CD4-positive, alpha-beta T cell treated with Interleukin-6 for 4 hours (primary cell): Measurements from ENCODE around the gene KLHDC7A.
"Not testable (repeated sequence)": the region's sequence is repeated elsewhere in the genome, so short reads cannot be mapped to it uniquely, and the experiment has no call there.

Source experiments
- DNase-seq: peaks from one replicate; pipeline ENCODE4 v3.0.0-alpha.2; 2020; ENCODE audit warnings: mixed read lengths

KLHDC7A gene

GRCh38 chr1:18480315-18481189, at the start of gene KLHDC7A:
Gene KLHDC7A, plus strand, starts transcription at chr1:18480930. Its CDS starts 52 bp downstream, at chr1:18480982.
- DNase-seq: no peak

DNA sequence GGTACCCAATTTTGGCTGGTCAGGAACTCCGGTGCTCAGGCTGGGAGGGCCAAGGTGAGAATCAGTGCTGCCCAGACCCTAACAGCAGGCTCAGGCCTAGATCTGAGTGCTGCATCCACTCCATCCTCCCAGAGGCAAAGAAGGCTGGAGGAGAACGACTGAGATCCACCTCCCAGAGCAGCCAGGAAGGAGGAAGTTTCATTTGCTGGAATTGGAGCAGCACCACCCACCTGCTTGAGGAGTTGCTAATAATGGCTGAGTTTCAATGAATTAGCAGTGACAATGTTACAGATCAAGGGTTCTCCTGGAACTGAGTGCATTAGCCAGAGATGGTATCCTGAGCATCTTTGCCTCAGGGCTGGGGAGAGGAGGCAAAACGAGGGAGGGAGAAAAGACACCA, 46.7 kb upstream of the KLHDC7A start:
- DNase-seq: no peak

DNA sequence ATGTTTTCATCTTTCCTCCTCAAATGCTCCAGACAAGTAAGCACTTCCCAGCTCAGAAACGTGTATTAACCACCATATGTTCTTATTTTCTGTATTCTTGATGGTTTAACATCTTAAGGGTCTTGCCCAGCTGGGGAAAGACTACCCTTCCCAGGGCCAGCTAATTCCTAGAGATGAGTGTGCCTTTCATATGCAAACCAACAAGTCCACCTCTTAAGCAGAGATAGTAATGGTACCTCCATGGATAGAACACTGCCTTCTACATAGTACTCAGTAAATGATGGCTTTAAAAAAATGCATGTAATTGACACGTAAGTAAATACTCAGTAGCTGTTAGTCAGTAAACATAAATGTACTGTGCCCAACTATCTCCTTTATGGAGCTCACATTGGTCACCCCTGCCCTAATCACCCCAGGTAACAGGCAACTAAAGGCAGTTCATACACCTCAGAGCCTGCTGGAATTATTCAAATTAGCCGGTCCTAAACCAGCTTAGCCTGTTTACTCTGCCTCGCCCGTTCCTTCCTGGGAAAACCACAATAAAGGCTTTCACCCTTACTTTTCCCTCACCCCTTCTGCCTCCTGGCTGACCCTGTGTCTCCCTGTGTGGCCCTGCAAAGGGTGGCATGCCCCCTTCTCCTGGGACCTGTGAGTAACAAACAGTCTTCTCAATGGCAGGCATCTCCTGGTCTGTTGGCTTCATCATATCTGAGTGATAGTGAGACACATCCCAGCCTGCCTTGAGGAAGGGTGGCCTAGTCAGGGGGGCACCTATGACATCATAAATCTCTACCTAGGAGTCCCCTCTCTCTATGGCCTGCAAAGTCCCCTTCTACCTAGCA, 40.1 kb upstream of the KLHDC7A start:
- no peak for DNase-seq

DNA sequence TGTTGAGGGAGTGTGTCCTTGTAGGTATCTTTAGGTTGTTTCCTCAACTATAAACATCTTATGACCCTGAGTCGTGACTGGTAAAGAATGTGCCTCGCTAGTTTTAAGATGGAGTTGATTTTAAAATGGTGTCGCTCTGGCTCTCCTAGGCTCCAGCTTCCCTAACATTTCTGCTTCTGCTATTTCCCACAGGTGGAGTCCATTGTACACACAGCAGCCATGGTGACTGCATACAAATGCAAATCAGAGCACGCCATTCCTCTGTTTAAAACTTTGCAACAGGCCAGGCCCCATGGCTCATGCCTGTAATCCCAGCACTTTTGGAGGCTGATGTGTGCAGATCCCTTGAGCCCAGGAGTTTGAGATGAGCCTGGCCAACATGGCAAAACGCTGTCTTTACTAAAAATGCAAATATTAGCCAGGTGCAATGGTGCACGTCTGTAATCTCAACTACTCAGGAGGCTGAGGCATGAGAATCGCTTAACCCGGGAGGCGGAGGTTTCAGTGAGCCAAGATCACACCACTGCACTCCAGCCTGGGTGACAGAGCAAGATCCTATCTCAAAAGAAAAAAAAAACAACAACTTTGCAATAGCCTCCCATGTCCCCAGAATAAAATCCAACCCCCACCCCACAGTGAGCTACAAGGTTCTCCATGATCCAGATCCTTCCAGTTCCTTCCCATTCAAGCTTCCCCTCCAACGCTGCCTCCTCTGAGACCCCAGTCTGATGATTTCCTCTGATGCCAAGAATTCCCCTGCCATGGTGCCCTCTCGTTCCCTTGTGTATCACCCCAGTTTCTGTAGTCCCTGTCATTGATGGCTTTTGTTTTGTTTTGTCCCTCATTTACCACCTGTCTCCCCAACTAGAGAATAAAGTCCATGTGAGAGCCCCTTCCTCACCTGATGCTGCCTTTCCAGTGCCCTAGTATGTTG, 36.9 kb upstream of the KLHDC7A start:
- no peak for DNase-seq

DNA sequence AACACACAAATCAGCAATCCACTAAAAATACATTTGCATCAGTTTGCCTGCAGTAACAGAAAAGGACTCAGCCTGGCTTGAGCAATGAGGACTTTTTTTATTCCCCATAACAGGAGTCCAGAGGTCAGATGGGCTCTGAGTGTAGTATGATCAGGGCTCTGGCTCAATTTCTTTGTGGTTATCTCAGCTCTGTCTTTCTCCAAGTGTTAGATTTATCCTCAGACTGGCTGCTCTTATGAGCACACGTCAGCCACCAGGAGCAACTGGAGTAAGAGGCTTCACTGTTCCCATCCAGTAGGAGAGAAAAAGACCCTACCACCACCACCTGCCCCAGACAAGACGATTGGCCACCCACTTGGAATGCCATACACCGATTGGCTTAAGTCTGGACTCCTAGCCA, 36.2 kb upstream of the KLHDC7A start:
- DNase-seq: no peak

DNA sequence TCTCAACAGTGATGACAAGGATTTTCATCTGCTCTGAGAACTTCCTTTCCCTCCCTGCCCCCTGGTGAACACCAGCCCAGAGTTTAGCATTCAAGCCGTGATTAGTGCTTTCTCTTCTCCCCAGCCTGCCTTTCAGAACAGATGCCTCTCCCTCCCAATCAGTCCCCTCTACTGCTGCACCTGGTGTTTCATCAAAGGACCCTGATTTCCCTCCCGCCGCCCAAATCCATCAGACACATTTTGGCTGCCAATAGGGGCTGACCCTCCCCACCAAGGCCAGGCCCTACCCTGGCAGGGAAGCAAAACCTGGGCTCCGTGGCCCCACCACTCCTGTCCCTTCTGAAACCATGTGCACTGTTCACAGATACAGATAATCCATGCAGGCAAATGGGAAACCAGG, 34.0 kb upstream of the KLHDC7A start:
- DNase-seq: no peak

- no peak for DNase-seq
These were observed 33.1 kb upstream of the KLHDC7A start for GRCh38 chr1:18447509-18448220.

DNA sequence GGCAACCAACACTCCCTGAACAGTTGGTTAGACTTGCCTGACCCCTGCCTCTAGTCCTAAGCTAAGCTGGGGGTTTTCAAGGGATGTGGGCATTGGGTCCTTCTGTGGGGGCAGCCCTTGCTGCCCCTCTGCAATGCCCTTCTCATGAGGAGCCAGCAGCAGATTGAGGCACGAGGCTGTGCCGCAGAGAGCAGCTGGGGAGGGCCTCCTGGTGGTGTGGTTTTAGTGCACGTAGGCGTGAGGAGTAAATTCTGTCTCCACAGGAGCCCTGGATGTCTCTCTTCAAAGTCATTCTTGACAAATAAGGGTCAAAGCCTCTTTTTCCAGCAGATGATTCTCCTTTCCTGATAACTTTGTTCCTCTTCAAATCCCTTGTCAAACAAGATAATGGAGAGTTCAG, 31.8 kb upstream of the KLHDC7A start:
- no peak for DNase-seq

GRCh38 chr1:18452550-18452949, 28.2 kb upstream of the KLHDC7A start:
- no peak for DNase-seq

DNA sequence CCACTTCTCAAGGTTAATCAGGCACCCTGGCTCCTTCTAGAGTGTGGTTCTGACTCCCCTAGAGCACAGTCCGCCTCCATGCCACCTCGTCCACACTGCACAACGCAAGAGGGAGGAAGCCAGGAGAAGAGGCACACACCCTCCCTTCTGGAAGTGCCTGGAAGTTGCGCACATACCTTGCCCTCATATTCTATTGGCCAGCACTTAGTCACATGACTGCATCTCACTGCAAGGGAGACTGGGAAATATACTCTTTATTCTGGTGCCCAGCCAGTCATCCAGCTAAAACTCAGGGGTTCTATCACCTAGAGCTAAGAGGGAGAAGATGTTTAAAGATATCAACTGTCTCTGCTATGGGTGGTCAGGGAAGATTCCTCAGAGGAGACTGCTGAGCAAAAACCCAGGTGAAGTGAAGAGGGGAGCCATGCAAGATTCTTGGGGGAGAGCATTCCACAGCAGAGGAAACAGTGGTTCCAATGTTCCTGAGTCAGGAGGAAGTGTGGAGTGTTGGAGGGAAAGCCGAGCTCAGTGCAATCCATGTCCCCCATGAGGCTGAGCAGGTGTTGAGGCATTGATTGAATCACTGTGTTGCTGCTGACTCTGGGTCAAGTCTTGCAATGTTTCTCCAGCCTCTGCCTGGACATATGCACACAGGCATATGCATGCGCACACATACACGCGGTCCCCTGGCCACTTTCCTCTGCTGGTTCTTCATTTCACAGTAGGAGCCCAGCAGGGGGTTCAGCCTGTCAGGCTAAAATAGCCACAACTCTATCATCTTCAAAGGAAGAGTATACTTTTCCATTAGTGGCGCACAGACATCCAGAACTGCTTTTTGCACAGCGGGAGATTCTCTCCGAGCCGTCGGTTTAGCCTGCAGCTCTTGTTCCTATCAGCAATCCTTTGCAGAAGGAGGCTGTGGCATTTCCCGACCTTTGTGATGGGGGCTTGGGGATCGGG, 22.3 kb upstream of the KLHDC7A start:
- DNase-seq: no peak

GRCh38 chr1:18461656-18462055, 19.1 kb upstream of the KLHDC7A start:
- no peak for DNase-seq

GRCh38 chr1:18462517-18462916, 18.2 kb upstream of the KLHDC7A start:
- DNase-seq: not testable (repeated sequence)

- DNase-seq: no peak
These were observed 17.7 kb upstream of the KLHDC7A start for GRCh38 chr1:18463063-18463462.

DNA sequence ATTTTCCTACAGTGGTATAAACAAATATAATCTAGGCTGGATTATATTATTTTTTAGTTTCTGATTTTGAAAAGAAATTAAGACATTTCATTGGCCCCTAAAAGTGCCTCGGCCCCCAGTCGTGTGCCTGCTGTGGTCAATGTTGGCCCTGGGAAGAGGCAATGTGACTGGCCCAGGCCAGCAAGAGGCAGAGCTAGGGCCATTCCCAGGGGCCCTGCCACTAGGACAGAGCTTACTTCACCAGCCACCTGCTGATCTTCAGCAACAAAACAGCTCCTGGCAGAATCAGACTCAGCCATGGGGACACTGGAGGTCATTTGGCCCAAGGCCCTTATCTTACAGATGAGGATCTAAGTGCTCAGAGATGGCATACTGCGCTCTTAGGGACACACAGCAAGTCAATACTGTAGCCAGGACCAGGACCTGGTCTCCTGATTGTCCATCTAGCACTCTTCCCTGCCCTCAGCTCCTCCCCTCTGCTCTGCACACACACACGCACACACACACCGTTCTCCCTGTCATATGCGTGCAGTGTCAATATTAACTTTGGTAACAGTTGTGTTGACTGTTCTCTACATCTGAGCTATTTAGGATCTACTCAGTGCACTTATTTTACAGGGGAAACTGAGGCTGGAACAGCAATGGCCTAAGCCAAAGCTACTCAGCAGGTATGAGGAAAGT, 16.6 kb upstream of the KLHDC7A start:
- no peak for DNase-seq

DNA sequence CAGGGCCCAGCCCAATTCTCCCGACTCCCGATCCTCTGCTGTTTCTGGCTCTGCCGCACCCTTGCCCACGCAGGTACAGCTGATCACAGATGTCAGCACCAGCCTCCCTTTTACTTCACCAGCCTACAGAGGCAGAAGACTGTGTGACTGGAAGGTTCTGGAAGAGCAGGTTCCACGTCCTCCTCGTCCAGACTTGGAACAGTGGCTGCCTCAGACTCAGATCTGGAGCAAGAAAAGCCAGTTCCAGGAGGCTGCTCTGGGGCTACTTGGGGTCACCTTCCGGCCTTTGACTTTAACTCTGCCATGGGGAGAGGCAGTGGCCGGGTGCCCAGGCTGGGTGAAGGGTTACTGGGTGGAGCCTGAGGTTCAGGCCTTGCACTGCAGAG, 16.1 kb upstream of the KLHDC7A start:
- no peak for DNase-seq

- no peak for DNase-seq
These were observed 14.1 kb upstream of the KLHDC7A start for GRCh38 chr1:18466676-18467075.

- DNase-seq: no peak
These were observed 12.2 kb upstream of the KLHDC7A start for GRCh38 chr1:18468570-18468969.

DNA sequence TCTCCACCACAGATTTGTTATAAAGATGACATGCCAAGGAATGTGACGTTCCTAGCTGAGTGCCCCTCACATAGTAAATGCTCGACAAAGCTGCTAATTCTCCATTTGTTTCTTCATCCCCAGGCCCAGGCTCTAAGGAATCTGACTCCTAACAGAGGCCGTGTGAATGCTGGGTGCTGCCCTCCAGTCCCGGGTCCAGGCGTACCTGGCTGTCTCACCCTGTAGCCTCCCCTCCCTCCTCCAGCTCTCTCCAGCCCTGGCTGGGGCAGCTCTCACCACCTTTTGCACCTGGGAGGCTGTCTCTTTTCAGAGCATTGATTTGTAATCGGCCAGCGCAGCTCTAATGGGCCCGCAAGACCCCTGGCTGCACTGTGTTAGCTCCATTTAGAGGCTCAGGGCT, 11.2 kb upstream of the KLHDC7A start:
- DNase-seq: no peak

DNA sequence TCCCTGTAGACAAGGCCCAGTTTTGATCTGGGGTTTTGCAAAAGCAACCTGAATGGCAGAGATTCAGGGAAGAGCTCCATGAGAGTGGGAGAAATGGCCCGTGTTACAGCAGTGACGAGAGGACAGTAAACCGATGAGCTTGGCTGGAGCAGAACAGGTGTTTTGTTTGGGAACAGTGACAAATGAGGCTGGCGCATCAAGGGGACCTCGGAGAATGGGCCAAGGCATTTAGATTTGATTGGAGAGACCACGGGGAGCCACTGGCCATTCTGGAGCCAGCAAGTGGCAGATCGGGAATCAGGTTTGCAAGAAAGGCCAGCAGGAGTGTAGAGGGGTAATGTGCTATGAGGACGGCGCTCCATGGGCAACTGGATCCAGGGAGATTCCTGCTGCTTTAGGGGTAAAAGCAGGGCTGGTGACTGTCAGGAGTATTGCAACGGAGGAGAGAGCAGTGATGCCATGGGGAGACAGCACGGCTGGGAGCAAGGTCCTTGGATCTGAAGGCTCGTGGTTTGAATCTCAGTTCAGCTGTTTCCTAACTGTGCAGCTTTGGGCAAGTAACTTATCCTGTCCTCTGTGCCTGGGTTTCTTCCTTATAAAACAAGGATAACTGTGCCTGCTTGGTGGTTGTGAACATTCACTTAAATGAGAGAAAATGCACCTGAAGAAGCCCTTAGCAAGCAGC, 9.9 kb upstream of the KLHDC7A start:
- no peak for DNase-seq
